Ishikawa (cell line): ENCODE results near the gene FAM20C.

Experiments
- CEBPB ChIP-seq: IDR thresholded peaks from 2 replicates; pipeline ENCODE4 v1.6.1; 2012
- CREB1 ChIP-seq: IDR thresholded peaks from 2 replicates; pipeline ENCODE4 v1.6.1; 2012; ENCODE audit warnings: low read depth
- EGR1 ChIP-seq: IDR thresholded peaks from 2 replicates; pipeline ENCODE4 v1.6.1; 2012
- EP300 ChIP-seq: IDR thresholded peaks from 2 replicates; pipeline ENCODE4 v1.6.1; 2012; ENCODE audit warnings: borderline replicate concordance
- FOXM1 ChIP-seq: IDR thresholded peaks from 2 replicates; pipeline ENCODE4 v1.6.1; 2012; ENCODE audit warnings: low read depth, borderline replicate concordance
- NFIC ChIP-seq: IDR thresholded peaks from 2 replicates; pipeline ENCODE4 v1.6.1; 2012
- RAD21 ChIP-seq: IDR thresholded peaks from 2 replicates; pipeline ENCODE4 v1.6.1; 2012; ENCODE audit warnings: low read depth
- TAF1 ChIP-seq: IDR thresholded peaks from 2 replicates; pipeline ENCODE4 v1.6.1; 2012; ENCODE audit warnings: low read depth, mild to moderate bottlenecking
- TCF12 ChIP-seq: IDR thresholded peaks from 2 replicates; pipeline ENCODE4 v1.6.1; 2012; ENCODE audit warnings: low read depth
- TEAD4 ChIP-seq: IDR thresholded peaks from 2 replicates; pipeline ENCODE4 v1.6.1; 2012
- YY1 ChIP-seq: IDR thresholded peaks from 2 replicates; pipeline ENCODE4 v1.6.1; 2012; ENCODE audit warnings: low read depth
- ZBTB7A ChIP-seq: IDR thresholded peaks from 2 replicates; pipeline ENCODE4 v1.6.1; 2012; ENCODE audit warnings: low read depth
- TF ChIP-seq, protein P1 (sequence below): IDR thresholded peaks from 2 replicates; pipeline ENCODE4 v1.6.1; 2012; ENCODE audit warnings: low read depth, mild to moderate bottlenecking
- TF ChIP-seq, protein P2 (sequence below): IDR thresholded peaks from 2 replicates; pipeline ENCODE4 v1.6.1; 2012
- TF ChIP-seq, protein P3 (sequence below): IDR thresholded peaks from 2 replicates; pipeline ENCODE4 v1.6.1; 2012

The FAM20C gene

DNA sequence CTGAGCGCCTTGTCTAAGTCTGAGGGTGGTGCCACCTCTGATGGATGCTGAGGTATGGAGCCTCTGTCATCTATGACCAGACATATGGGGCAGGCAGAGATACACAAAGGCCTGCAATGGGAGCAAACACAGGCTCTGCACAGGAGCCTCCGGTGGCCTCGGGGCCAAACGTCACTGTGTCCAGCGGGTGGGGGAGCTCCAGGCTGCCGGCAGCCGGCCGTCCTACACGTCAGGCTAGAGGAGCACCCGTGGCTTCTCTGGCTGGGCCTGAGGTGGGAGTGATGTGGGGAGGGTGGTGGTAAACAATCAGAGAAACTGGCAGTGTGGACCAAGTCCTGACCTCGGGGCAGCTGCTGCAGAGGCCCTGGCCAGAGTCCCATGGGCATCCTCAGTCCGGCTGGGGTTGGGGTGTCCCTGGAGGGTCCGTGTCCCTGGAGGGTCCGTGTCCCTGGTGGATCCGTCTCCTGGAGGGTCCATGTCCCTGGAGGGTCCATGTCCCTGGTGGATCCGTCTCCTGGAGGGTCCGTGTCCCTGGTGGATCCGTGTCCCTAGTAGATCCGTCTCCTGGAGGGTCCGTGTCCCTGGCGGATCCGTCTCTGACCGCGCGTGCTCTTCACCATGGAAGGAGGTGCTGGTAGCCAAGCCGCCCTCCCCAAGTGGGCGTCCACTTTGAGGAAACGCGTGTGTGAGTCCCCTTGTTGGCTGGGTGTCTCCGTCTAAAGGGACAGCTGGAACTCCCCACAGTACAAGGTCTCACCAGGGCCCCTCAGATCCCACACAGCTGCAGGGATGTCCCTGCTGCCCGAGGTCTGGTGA lies 24.2 kb upstream of the FAM20C start:
- TF ChIP-seq EGR1, result no peak
- no peak for TF ChIP-seq RAD21
- no peak for TF ChIP-seq ZBTB7A
- no peak for TF ChIP-seq TEAD4
- no peak for TF ChIP-seq FOXM1
- TF ChIP-seq, protein P1, sequence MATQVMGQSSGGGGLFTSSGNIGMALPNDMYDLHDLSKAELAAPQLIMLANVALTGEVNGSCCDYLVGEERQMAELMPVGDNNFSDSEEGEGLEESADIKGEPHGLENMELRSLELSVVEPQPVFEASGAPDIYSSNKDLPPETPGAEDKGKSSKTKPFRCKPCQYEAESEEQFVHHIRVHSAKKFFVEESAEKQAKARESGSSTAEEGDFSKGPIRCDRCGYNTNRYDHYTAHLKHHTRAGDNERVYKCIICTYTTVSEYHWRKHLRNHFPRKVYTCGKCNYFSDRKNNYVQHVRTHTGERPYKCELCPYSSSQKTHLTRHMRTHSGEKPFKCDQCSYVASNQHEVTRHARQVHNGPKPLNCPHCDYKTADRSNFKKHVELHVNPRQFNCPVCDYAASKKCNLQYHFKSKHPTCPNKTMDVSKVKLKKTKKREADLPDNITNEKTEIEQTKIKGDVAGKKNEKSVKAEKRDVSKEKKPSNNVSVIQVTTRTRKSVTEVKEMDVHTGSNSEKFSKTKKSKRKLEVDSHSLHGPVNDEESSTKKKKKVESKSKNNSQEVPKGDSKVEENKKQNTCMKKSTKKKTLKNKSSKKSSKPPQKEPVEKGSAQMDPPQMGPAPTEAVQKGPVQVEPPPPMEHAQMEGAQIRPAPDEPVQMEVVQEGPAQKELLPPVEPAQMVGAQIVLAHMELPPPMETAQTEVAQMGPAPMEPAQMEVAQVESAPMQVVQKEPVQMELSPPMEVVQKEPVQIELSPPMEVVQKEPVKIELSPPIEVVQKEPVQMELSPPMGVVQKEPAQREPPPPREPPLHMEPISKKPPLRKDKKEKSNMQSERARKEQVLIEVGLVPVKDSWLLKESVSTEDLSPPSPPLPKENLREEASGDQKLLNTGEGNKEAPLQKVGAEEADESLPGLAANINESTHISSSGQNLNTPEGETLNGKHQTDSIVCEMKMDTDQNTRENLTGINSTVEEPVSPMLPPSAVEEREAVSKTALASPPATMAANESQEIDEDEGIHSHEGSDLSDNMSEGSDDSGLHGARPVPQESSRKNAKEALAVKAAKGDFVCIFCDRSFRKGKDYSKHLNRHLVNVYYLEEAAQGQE, result no peak
- TF ChIP-seq, protein P2, sequence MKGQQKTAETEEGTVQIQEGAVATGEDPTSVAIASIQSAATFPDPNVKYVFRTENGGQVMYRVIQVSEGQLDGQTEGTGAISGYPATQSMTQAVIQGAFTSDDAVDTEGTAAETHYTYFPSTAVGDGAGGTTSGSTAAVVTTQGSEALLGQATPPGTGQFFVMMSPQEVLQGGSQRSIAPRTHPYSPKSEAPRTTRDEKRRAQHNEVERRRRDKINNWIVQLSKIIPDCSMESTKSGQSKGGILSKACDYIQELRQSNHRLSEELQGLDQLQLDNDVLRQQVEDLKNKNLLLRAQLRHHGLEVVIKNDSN, result no peak
- TF ChIP-seq TCF12, result no peak
- no peak for TF ChIP-seq NFIC
- TF ChIP-seq CEBPB, result no peak
- TF ChIP-seq, protein P3, sequence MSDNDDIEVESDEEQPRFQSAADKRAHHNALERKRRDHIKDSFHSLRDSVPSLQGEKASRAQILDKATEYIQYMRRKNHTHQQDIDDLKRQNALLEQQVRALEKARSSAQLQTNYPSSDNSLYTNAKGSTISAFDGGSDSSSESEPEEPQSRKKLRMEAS, result no peak
- no peak for TF ChIP-seq YY1
- TF ChIP-seq CREB1, result no peak
- TF ChIP-seq TAF1, result no peak
- TF ChIP-seq EP300, result no peak

DNA sequence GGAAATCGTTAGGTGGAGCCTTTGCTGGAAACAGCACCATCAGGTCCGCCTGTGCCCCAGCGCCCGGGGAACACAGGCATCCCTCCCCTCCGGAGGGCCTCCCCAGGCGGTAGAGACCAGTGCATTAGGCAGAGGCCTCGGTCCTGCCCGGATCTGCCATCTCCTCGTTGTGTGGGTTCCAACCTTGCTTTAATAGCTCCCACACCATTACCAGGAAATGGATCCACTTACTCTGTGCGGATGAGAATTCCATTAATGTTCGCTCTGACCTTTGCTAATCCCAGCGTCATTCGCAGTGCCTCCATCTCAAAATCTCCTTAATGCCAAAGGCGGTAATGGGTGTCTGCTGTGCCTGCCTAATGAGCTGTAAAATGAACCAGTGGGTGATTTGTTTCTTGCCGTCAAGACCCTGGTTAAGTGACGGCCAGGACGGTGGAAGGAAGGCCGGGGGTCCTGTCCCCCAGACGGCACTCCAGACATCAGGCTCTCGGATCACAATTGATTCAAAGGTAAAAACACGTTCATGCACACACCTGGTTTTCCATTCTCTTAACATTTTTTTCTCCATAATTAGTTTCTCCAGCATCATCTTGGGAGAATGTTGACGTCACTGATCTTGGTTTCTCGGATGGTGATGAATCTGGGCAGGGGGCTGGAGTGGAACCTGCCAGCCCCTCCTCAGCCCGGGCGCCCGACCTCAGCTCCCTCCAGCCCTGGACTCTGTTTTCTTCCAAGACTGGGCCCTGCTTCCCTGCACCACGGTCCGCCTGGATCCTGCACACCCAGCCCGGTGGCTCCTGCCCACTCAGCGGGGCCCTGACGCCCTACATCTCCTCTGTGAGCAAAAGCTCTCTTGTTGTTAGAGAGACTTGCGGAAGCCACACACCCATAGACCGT lies 22.8 kb upstream of the FAM20C start:
- TF ChIP-seq EGR1 (no peak), CEBPB (no peak), RAD21 (no peak), ZBTB7A (no peak), TCF12 (no peak), NFIC (no peak), YY1 (no peak), TEAD4 (no peak), FOXM1 (no peak), EP300 (no peak), TAF1 (no peak), CREB1 (no peak)
- TF ChIP-seq, protein P2, result no peak
- TF ChIP-seq, protein P1, result no peak
- TF ChIP-seq, protein P3, result no peak

DNA sequence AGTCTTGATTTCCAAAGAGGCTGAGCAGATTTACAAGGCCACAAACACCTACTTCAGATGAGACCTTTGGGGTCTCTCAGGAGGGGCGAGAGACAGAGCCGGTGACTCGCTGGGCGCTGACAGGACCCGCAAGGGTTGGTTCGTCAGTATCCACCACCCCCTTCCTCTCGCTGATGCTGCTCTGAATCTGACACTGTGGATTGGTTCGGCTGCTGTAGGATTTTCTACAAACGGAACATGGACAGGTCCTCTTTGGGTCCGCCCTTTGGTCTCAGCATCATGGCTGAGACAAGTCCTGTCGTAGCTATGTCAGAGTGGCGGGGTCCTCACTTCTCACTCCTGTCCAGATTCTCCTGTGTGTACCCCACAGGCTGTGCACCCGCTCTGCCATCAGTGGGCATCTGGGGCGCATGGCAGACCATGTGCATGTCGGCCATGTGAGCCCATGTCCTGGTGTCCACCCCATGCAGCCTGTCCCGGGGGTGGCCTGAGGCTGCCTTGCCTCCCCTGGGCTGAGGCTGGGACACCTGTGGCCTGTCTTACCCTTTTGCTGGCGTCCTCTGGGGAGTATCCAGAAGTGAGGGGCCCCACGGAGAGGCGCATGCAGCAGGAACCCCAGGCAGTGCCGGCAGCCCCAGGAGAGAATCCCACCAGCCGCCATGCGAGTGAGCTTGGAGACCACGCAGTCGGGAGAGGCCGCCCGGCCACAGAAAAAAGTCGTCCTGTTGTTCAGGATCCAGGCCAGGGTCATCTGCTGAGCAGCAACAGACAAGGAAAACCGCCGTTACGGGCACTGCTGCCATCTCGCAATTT lies 21.6 kb upstream of the FAM20C start:
- TF ChIP-seq FOXM1, result no peak
- TF ChIP-seq, protein P2, result no peak
- TF ChIP-seq EGR1, result no peak
- TF ChIP-seq CREB1, result no peak
- TF ChIP-seq RAD21, result no peak
- no peak for TF ChIP-seq TEAD4
- no peak for TF ChIP-seq ZBTB7A
- no peak for TF ChIP-seq CEBPB
- no peak for TF ChIP-seq EP300
- TF ChIP-seq, protein P3, result no peak
- TF ChIP-seq TCF12, result no peak
- TF ChIP-seq, protein P1, result no peak
- no peak for TF ChIP-seq NFIC
